Fibroblast of lung (primary cell): ENCODE data around the gene RIN1.

Experiments used
- EZH2 ChIP-seq: IDR thresholded peaks from 2 replicates; pipeline ENCODE4 v1.5.1; 2012; ENCODE audit warnings: low read length, control low read depth, mild to moderate bottlenecking; ENCODE audit errors: missing control alignments
- TF ChIP-seq, protein P1 (sequence below), 2 donors: IDR thresholded peaks in 1 of 2; conservative IDR thresholded peaks in 1 of 2; 1 replicate in 1 of 2; 2 replicates in 1 of 2; pipeline ENCODE4 v1.5.1; 2011 to 2012; ENCODE audit warnings: low read length in 2 of 2, control low read depth in 1 of 2, inconsistent platforms in 1 of 2, low read depth in 1 of 2, mild to moderate bottlenecking in 1 of 2

DNA sequence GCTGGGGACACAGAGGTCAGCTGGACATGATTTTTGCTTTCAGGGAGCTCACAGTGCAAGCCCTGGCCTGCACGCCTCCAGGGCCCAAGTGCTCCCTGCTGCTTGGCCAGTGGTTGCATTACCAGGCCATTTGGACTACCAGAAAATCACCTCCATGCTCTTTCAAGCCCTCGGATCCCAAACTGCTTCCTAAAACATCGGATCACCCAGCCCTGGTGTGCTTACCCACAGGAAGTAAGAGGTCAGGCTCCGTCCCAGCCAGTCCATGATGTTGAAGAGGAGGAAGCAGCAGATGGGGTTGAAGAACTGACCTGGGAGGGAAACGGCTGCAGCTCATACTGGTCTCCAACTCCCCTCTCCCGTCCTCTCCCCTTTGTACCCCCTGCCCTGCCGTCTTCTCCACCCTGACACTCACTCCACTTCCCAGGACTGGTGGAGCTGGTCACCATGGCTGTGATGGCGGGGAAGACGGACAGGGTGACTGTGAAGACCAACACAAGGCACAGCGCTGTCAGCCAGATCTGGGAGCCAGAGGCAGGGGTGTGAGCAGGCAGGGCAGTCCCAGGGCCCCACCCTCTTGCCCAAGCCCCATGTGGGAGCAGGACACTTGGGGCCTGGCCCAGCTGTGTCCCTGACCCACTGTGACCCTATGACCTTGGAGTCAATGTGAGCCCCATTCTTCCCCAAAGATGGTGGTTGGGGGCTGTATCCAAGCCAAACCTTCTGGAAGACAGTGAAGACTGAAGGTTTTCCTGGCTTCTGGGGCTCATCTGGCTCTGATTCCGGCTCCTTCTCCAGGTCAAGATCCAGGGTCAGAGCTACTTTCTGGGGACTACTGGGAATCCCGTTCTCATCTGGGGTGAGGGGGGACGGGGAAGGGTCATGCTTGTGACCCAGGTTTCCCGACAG, 29.7 kb upstream of the RIN1 start:
- TF ChIP-seq, protein P1, sequence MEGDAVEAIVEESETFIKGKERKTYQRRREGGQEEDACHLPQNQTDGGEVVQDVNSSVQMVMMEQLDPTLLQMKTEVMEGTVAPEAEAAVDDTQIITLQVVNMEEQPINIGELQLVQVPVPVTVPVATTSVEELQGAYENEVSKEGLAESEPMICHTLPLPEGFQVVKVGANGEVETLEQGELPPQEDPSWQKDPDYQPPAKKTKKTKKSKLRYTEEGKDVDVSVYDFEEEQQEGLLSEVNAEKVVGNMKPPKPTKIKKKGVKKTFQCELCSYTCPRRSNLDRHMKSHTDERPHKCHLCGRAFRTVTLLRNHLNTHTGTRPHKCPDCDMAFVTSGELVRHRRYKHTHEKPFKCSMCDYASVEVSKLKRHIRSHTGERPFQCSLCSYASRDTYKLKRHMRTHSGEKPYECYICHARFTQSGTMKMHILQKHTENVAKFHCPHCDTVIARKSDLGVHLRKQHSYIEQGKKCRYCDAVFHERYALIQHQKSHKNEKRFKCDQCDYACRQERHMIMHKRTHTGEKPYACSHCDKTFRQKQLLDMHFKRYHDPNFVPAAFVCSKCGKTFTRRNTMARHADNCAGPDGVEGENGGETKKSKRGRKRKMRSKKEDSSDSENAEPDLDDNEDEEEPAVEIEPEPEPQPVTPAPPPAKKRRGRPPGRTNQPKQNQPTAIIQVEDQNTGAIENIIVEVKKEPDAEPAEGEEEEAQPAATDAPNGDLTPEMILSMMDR (conservative IDR thresholded peaks at IDR 0.05 in 1 of 2, IDR thresholded peaks at IDR 0.05 in 1 of 2; ENCODE audit: low read depth in 1 of 2, low read length in 2 of 2): no peak
- TF ChIP-seq EZH2: no peak
